HepG2 (cell line): ENCODE measurements around the gene CA9. TPM values are rescaled to one million over a fixed set of nuclear protein-coding genes. Genes with fewer than 3 reads are reported as not detected.

Experiments
- ATAC-seq: fragments of 200-7000 bp; cut with Tn5 transposase; 3 replicates; pipeline ENCODE4 v1.9.1; 2020; ENCODE audit warnings: mild to moderate bottlenecking, moderate library complexity
- BruUV-seq: library from RNA; stranded (reverse); fragments of 400-500 nt; replicated peaks from 2 replicates; lab custom pipeline; 2021; lab: Mats Ljungman, UMichigan
- CTCF ChIA-PET: fragments of 300-600 bp; formaldehyde crosslinking; extraction: SDS; loops from one replicate; lab custom pipeline; 2021; ENCODE audit warnings: low total read pairs, inconsistent platforms, low intra/inter-chr PET ratio; lab: Yijun Ruan, JAX
- POLR2A ChIA-PET: fragments of 350-600 bp; sonication (Branson Sonifier 250); formaldehyde crosslinking; loops from one replicate; lab custom pipeline; 2020; ENCODE audit warnings: antibody characterized with exemption, inconsistent platforms; lab: Yijun Ruan, JAX
- DNase-seq: peaks from one replicate; pipeline ENCODE4 v3.0.0-alpha.2; 2015; ENCODE audit warnings: low spot score
- FAIRE-seq: peaks from 3 replicates; lab custom pipeline; 2011; peaks lifted over from hg19 to GRCh38; lab: Jason Lieb, UNC
- H2AFZ ChIP-seq: one replicate; pipeline ENCODE4 v1.6.1; 2011; ENCODE audit warnings: low read length, inconsistent platforms
- H3K27ac ChIP-seq: fragments of 300-600 bp; 3 replicates; pipeline ENCODE4 v1.8.0; 2011; ENCODE audit warnings: mixed run types, mild to moderate bottlenecking, mixed read lengths, low read length, inconsistent platforms; ENCODE audit not compliant: insufficient read depth; ENCODE audit errors: extremely low read length
- H3K27me3 ChIP-seq, 2 experiments: fragments of 200-600 bp in 1 of 2; 2 replicates in 1 of 2; 3 replicates in 1 of 2; pipeline versions ENCODE4 v1.6.0 to v1.8.0; 2011; ENCODE audit warnings: low read length in 2 of 2, mild to moderate bottlenecking in 2 of 2, moderate library complexity in 2 of 2, inconsistent platforms in 1 of 2; ENCODE audit not compliant: insufficient read depth in 2 of 2, control insufficient read depth in 1 of 2
- H3K36me3 ChIP-seq, 2 experiments: fragments of 200-600 bp in 1 of 2; replicated peaks in 1 of 2; 2 replicates in 1 of 2; 3 replicates in 1 of 2; pipeline versions ENCODE4 v1.5.1 to v1.8.0; 2011; ENCODE audit warnings: low read length in 2 of 2, inconsistent platforms in 1 of 2; ENCODE audit not compliant: insufficient read depth in 2 of 2, control insufficient read depth in 1 of 2
- H3K4me1 ChIP-seq: 2 replicates; pipeline ENCODE4 v1.5.1; 2012; ENCODE audit warnings: low read length, inconsistent platforms; ENCODE audit not compliant: insufficient read depth
- H3K4me2 ChIP-seq: 2 replicates; pipeline ENCODE4 v1.6.0; 2011; ENCODE audit warnings: low read depth, low read length, inconsistent platforms
- H3K4me3 ChIP-seq, 3 experiments: fragments of 200-600 bp in 1 of 3; sonication (generic), shearing (Covaris generic) in 1 of 3; replicated peaks in 1 of 3; 2 replicates each; pipeline ENCODE4 v1.5.1; 2011 to 2016; ENCODE audit warnings: low read length in 3 of 3, inconsistent platforms in 2 of 3, low read depth in 2 of 3, mild to moderate bottlenecking in 2 of 3, control low read depth in 1 of 3, mixed read lengths in 1 of 3; ENCODE audit not compliant: insufficient read depth in 1 of 3
- H3K79me2 ChIP-seq: one replicate; pipeline ENCODE4 v1.6.1; 2011; ENCODE audit warnings: low read length, inconsistent platforms; ENCODE audit not compliant: insufficient read depth
- H3K9ac ChIP-seq: 2 replicates; pipeline ENCODE4 v1.6.0; 2011; ENCODE audit warnings: mild to moderate bottlenecking, low read depth, low read length, inconsistent platforms; ENCODE audit not compliant: insufficient read depth
- H3K9me3 ChIP-seq: 2 replicates; pipeline ENCODE4 v1.5.1; 2012; ENCODE audit warnings: mild to moderate bottlenecking, low read length
- H4K20me1 ChIP-seq: 2 replicates; pipeline ENCODE4 v1.6.0; 2011; ENCODE audit warnings: inconsistent platforms, mild to moderate bottlenecking, low read length, moderate library complexity; ENCODE audit not compliant: insufficient read depth
- MAFK ChIP-seq, 2 experiments: IDR thresholded peaks in 1 of 2; conservative IDR thresholded peaks in 1 of 2; 2 replicates each; pipeline ENCODE4 v1.6.1; 2011; ENCODE audit warnings: improper control_type of control experiment in 2 of 2, low read length in 2 of 2
- NCOA1 ChIP-seq: sonication (generic); formaldehyde crosslinking; IDR thresholded peaks from 2 replicates; pipeline ENCODE4 v1.9.0; 2021; ENCODE audit warnings: missing genetic modification reagents
- PCBP2 ChIP-seq: fragments of 200-400 bp; formaldehyde crosslinking; optimal IDR thresholded peaks from 2 replicates; pipeline ENCODE3; 2018; ENCODE audit warnings: low read length, low read depth; ENCODE audit not compliant: poor library complexity, severe bottlenecking
- RFX5 ChIP-seq: IDR thresholded peaks from 2 replicates; pipeline ENCODE4 v1.6.1; 2011; ENCODE audit warnings: low read depth, low read length, improper control_type of control experiment
- RFXANK ChIP-seq: IDR thresholded peaks from 2 replicates; pipeline ENCODE4 v1.6.1; 2016
- RFXAP ChIP-seq: sonication (generic); formaldehyde crosslinking; IDR thresholded peaks from 2 replicates; pipeline ENCODE4 v1.4.0; 2020; ENCODE audit warnings: missing genetic modification reagents, borderline replicate concordance
- ZFP36L2 ChIP-seq: sonication (generic); formaldehyde crosslinking; IDR thresholded peaks from 2 replicates; pipeline ENCODE4 v1.4.0; 2020; ENCODE audit warnings: missing genetic modification reagents
- ZNF329 ChIP-seq: sonication (generic); formaldehyde crosslinking; IDR thresholded peaks from 2 replicates; pipeline ENCODE4 v1.9.0; 2021; ENCODE audit warnings: low read depth, mild to moderate bottlenecking, missing genetic modification reagents
- ZNF607 ChIP-seq: sonication (generic); formaldehyde crosslinking; IDR thresholded peaks from 2 replicates; pipeline ENCODE4 v1.5.1; 2020; ENCODE audit warnings: missing genetic modification reagents, mild to moderate bottlenecking, borderline replicate concordance
- ZNF749 ChIP-seq: sonication (generic); formaldehyde crosslinking; IDR thresholded peaks from 2 replicates; pipeline ENCODE4 v1.8.0; 2022; ENCODE audit warnings: mild to moderate bottlenecking, missing genetic modification reagents, moderate library complexity, borderline replicate concordance
- WGBS: methylation state at CpG from one replicate; pipeline ENCODE4 v1.1.6; 2017; ENCODE audit warnings: low lambda C conversion rate; 5-methylcytosine and 5-hydroxymethylcytosine counted together
- in situ Hi-C: cut with HindIII; loops from 2 replicates; pipeline ENCODE4 v1.10.0; 2017; ENCODE audit warnings: low pct_unique_long_range_greater_than_20kb; ENCODE audit not compliant: extremely low pct_ligation_motif_present
- intact Hi-C: fragments of 100-400 bp; cut with micrococcal nuclease; formaldehyde crosslinking; loops from one replicate; pipeline ENCODE4 v1.10.0; 2022; ENCODE audit not compliant: unreplicated experiment
- polyA plus RNA-seq, 8 experiments: library from polyadenylated mRNA; depleted of rRNA in 3 of 8; stranded (reverse) in 7 of 8; unstranded in 1 of 8; fragments of >200 nt; fragmentation: Illumina TruSeq in 4 of 8; extraction: Trizol in 4 of 8; gene quantifications; 2 replicates each; pipeline versions ENCODE4 v1.2.1 to v1.2.3, GENCODE V29; 2011 to 2016; ENCODE audit warnings: low read depth in 4 of 8, missing spikeins in 1 of 8, mixed read lengths in 1 of 8; ENCODE audit not compliant: insufficient read depth in 1 of 8
- total RNA-seq, 5 experiments: library from RNA; depleted of rRNA; stranded (reverse); fragments of >200 nt; fragmentation: Illumina TruSeq; extraction: Trizol; gene quantifications; 2 replicates each; pipeline ENCODE4 v1.2.3, GENCODE V29; 2016; ENCODE audit warnings: low read depth in 1 of 5
- TF ChIP-seq, protein P1 (sequence below): IDR thresholded peaks from 2 replicates; pipeline ENCODE4 v1.6.1; 2012; ENCODE audit warnings: inconsistent platforms
- TF ChIP-seq, protein P2 (sequence below): IDR thresholded peaks from 2 replicates; pipeline ENCODE4 v1.6.1; 2016; ENCODE audit warnings: control low read depth

Gene CA9
- total and polyA plus RNA-seq, 2 of the 13 experiments (the other 11 are each of a cell fraction or from before 2014, with no cell fraction given), result 0.13 to 152 TPM

DNA sequence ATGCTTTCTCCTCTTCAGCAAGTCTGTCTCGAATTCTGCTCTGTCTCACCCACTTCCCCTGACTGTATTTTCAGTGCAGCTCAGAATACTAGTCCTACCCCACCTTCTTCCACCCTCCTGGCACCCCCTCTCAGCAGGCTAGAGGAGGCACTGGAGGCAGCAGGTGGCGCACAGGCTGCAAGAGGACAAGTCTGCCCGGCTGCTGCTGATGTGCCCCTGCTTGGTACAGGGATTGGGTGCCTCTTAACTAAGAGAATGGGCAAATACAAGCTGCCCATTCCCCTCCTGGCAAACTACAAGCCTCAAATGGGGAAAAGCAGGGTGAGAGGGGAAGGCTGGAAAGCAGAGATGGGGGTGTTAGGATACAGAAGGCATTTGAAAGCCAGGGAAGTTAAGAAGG, 53.2 kb downstream of the CA9 start:
- DNase-seq (peak; percentile 35), FAIRE-seq (no peak), ATAC-seq (0 out of 3 replicates have a peak, but pooled peaks have one; percentile 5)
- no peaks in the 10 kb centered on the region; a peak in 1 of 5 replicates for H3K27me3 ChIP-seq
- H3K9me3 ChIP-seq, result no peaks in the 10 kb centered on the region
- no peak overlapping the region for H3K9ac ChIP-seq
- H3K27ac ChIP-seq, result peak overlapping the region; percentile 77
- H3K4me2 ChIP-seq, result 0 out of 2 replicates have a peak overlapping the region, but pooled peaks have one; percentile 98
- peaks cover 53% of the 10 kb centered on the region for H3K79me2 ChIP-seq
- H3K4me3 ChIP-seq, result no peak overlapping the region
- in situ Hi-C loops (loop anchor here (5.0 kb wide), 1 partner anchor 60 kb away; the partner anchor contains the start of gene ARHGEF39), intact Hi-C loops (no loop called here)
- H3K4me1 ChIP-seq, result peaks cover 52% of the 10 kb centered on the region
- ChIA-PET POLR2A (interaction anchor here (1.1 to 3.5 kb wide), 11 partner anchors 9 to 88 kb away, joined by 3 to 44 read pairs (median 9); partner anchors contain the start of genes ARHGEF39, CCDC107, GBA2 and HINT2), CTCF (no interaction called here)
- TF ChIP-seq ZNF607 (CRISPR knock-in tag) (no peak), RFXAP (CRISPR knock-in tag) (peak; percentile 97), ZFP36L2 (CRISPR knock-in tag) (no peak), MAFK (conservative IDR thresholded peaks at IDR 0.05 in 1 of 2, IDR thresholded peaks at IDR 0.05 in 1 of 2; ENCODE audit: low read length in 2 of 2) (no peak), ZNF329 (CRISPR knock-in tag) (no peak), ZNF749 (CRISPR knock-in tag) (no peak), RFXANK (CRISPR knock-in tag) (peak; percentile 98), RFX5 (peak; percentile 98), PCBP2 (no peak), NCOA1 (CRISPR knock-in tag) (no peak)
- TF ChIP-seq, protein P1, sequence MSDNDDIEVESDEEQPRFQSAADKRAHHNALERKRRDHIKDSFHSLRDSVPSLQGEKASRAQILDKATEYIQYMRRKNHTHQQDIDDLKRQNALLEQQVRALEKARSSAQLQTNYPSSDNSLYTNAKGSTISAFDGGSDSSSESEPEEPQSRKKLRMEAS, result no peak
- TF ChIP-seq, protein P2, sequence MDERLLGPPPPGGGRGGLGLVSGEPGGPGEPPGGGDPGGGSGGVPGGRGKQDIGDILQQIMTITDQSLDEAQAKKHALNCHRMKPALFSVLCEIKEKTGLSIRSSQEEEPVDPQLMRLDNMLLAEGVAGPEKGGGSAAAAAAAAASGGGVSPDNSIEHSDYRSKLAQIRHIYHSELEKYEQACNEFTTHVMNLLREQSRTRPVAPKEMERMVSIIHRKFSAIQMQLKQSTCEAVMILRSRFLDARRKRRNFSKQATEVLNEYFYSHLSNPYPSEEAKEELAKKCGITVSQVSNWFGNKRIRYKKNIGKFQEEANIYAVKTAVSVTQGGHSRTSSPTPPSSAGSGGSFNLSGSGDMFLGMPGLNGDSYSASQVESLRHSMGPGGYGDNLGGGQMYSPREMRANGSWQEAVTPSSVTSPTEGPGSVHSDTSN (CRISPR knock-in tag), result no peak
- H2AFZ ChIP-seq, result no peak overlapping the region
- H3K36me3 ChIP-seq, result peaks cover 19 to 42% of the 10 kb centered on the region in 2 experiments
- 96% methylated on average over 3 of the region's 3 CpGs for WGBS
- no TSS peak for BruUV-seq
- H4K20me1 ChIP-seq, result peaks cover 30% of the 10 kb centered on the region
